Measurements from ENCODE around the gene MAP4.

DNA sequence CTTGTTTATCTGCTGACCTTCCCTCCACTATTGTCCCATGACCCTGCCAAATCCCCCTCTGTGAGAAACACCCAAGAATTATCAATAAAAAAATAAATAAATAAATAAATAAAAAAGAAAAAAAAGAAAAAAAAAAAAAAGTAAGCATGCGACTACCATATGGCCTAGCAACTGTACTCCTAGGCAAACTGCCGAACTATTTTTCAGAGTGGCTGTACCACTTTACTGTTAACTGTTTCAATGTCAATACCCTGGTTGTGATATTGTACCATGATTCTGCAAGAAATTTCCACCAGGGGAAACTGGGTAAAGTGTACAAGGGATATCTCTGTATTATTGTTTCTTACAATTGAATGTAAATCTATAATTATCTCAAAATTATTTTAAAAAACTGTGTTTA lies 41.3 kb upstream of the MAP4 start:
- no peak for TF ChIP-seq POLR2A (IDR thresholded peaks at IDR 0.05)
- TF ChIP-seq POLR2AphosphoS5 (IDR thresholded peaks at IDR 0.05): no peak
- TF ChIP-seq, protein P1, sequence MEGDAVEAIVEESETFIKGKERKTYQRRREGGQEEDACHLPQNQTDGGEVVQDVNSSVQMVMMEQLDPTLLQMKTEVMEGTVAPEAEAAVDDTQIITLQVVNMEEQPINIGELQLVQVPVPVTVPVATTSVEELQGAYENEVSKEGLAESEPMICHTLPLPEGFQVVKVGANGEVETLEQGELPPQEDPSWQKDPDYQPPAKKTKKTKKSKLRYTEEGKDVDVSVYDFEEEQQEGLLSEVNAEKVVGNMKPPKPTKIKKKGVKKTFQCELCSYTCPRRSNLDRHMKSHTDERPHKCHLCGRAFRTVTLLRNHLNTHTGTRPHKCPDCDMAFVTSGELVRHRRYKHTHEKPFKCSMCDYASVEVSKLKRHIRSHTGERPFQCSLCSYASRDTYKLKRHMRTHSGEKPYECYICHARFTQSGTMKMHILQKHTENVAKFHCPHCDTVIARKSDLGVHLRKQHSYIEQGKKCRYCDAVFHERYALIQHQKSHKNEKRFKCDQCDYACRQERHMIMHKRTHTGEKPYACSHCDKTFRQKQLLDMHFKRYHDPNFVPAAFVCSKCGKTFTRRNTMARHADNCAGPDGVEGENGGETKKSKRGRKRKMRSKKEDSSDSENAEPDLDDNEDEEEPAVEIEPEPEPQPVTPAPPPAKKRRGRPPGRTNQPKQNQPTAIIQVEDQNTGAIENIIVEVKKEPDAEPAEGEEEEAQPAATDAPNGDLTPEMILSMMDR (IDR thresholded peaks at IDR 0.05 in 8 of 11, conservative IDR thresholded peaks at IDR 0.05 in 3 of 11): no peak
